ENCODE data around the gene SPATA13. TPM values are rescaled to one million over a fixed set of nuclear protein-coding genes. Genes with fewer than 3 reads are reported as not detected.

Gene SPATA13
- total and polyA plus RNA-seq, 2 donors (not counting 3 experiments of a cell fraction or from before 2014, with no cell fraction given), result 6.6 to 12.9 TPM

GRCh38 chr13:24273926-24274325, 113.4 kb downstream of the SPATA13 start:
- H3K36me3 ChIP-seq (ENCODE audit: control insufficient read depth in 2 of 2, extremely low read depth in 1 of 2, insufficient read depth in 2 of 2, low read length in 2 of 2), result no peaks in the 10 kb centered on the region
- H3K9me3 ChIP-seq (replicated peaks; ENCODE audit: control insufficient read depth, insufficient read depth, low read length), result no peaks in the 10 kb centered on the region
- DNase-seq (ENCODE audit: low read depth, low spot score) (no peak), FAIRE-seq (no peak)
- no peak overlapping the region for H2AFZ ChIP-seq (ENCODE audit: low read depth, low read length)
- H4K20me1 ChIP-seq (replicated peaks; ENCODE audit: control insufficient read depth, extremely low read depth, insufficient read depth, low read length), result no peaks in the 10 kb centered on the region
- H3K4me2 ChIP-seq (ENCODE audit: insufficient read depth, low read length), result no peak overlapping the region
- no peaks in the 10 kb centered on the region for H3K27me3 ChIP-seq (ENCODE audit: control insufficient read depth in 2 of 2, insufficient read depth in 2 of 2, low read length in 2 of 2)
- no peak overlapping the region for H3K4me3 ChIP-seq (replicated peaks in 1 of 3; ENCODE audit: insufficient read depth in 1 of 3, low read depth in 1 of 3, low read length in 3 of 3)
- no peaks in the 10 kb centered on the region for H3K79me2 ChIP-seq (ENCODE audit: control insufficient read depth, insufficient read depth, low read length)
- H3K27ac ChIP-seq (ENCODE audit: insufficient read depth, low read depth, low read length), result no peak overlapping the region
- POLR2A ChIA-PET, result no interaction called here
- H3K9ac ChIP-seq (replicated peaks; ENCODE audit: extremely low read depth, insufficient read depth, low read length), result no peak overlapping the region
- dilution Hi-C loops (cut with MboI; ENCODE audit: extremely low pct_ligation_motif_present, low sequenced_read_pairs) (no loop called here), intact Hi-C loops (cut with micrococcal nuclease) (no loop called here)
- TF ChIP-seq JUN (IDR thresholded peaks at IDR 0.05; ENCODE audit: borderline replicate concordance, insufficient read depth, insufficient read length, low read depth), result no peak
- TF ChIP-seq, protein P1, sequence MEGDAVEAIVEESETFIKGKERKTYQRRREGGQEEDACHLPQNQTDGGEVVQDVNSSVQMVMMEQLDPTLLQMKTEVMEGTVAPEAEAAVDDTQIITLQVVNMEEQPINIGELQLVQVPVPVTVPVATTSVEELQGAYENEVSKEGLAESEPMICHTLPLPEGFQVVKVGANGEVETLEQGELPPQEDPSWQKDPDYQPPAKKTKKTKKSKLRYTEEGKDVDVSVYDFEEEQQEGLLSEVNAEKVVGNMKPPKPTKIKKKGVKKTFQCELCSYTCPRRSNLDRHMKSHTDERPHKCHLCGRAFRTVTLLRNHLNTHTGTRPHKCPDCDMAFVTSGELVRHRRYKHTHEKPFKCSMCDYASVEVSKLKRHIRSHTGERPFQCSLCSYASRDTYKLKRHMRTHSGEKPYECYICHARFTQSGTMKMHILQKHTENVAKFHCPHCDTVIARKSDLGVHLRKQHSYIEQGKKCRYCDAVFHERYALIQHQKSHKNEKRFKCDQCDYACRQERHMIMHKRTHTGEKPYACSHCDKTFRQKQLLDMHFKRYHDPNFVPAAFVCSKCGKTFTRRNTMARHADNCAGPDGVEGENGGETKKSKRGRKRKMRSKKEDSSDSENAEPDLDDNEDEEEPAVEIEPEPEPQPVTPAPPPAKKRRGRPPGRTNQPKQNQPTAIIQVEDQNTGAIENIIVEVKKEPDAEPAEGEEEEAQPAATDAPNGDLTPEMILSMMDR (IDR thresholded peaks at IDR 0.05; ENCODE audit: extremely low read depth in 1 of 2, insufficient read depth in 1 of 2, low read depth in 1 of 2, low read length in 2 of 2), result no peak
- TF ChIP-seq POLR2AphosphoS5 (IDR thresholded peaks at IDR 0.05; ENCODE audit: insufficient read depth, low read depth, low read length), result no peak
- TF ChIP-seq MYC (IDR thresholded peaks at IDR 0.05; ENCODE audit: low read depth, low read length), result no peak
- no peak for TF ChIP-seq MAX (IDR thresholded peaks at IDR 0.05; ENCODE audit: insufficient read depth, insufficient read length)
- no peak for TF ChIP-seq EZH2 (IDR thresholded peaks at IDR 0.05; ENCODE audit: borderline replicate concordance, low read depth, low read length, severe bottlenecking)
- TF ChIP-seq POLR2A (IDR thresholded peaks at IDR 0.05; ENCODE audit: low read depth, low read length), result no peak
- no peak for TF ChIP-seq GATA2 (IDR thresholded peaks at IDR 0.05; ENCODE audit: insufficient read depth, insufficient read length, low read depth, low read length)
- TF ChIP-seq FOS (IDR thresholded peaks at IDR 0.05; ENCODE audit: borderline replicate concordance, insufficient read depth, low read length), result no peak
- CTCF ChIA-PET, result interaction anchor here (0.8 kb wide), 1 partner anchor 11 kb away, joined by 3 read pairs; no protein-coding TSS in a partner anchor
- H3K4me1 ChIP-seq (ENCODE audit: control insufficient read depth, extremely low read depth, insufficient read depth, low read length), result peaks cover 22% of the 10 kb centered on the region
- no TSS peak for BruUV-seq (replicated peaks)
- no peaks in the 10 kb centered on the region for H3K9me1 ChIP-seq (replicated peaks; ENCODE audit: control insufficient read depth, extremely low read depth, insufficient read depth, low read length)

Measured in endothelial cell of umbilical vein (primary cell).